Measurements from ENCODE around the gene AP2B1.
A peak's percentile ranks its signal among the peaks of the same experiment; 100 is the strongest.

AP2B1 gene

GRCh38 chr17:35716897-35717465 is 129.9 kb downstream of the AP2B1 start:
- no peaks in the 10 kb centered on the region for H3K9me3 ChIP-seq (ENCODE audit: control insufficient read depth in 1 of 2, low read length in 2 of 2)
- H3K4me3 ChIP-seq (ENCODE audit: low read depth in 1 of 2, low read length in 2 of 2): no peak overlapping the region
- H3K27me3 ChIP-seq (ENCODE audit: low read depth, low read length): no peaks in the 10 kb centered on the region
- H3K4me1 ChIP-seq (ENCODE audit: control insufficient read depth in 1 of 2, insufficient read depth in 2 of 2, low read length in 2 of 2): peaks cover 0 to 10% of the 10 kb centered on the region in 2 donors
- peak overlapping the region; percentile 51 for H3K27ac ChIP-seq (ENCODE audit: low read length)
- H3K36me3 ChIP-seq (ENCODE audit: control insufficient read depth in 1 of 2, insufficient read depth in 2 of 2, low read length in 2 of 2): peaks cover 16 to 42% of the 10 kb centered on the region in 2 donors

- Histone ChIP-seq H3K4me3 (ENCODE audit: low read depth in 1 of 2, low read length in 2 of 2) (no peak overlapping the region), H3K36me3 (ENCODE audit: control insufficient read depth in 1 of 2, insufficient read depth in 2 of 2, low read length in 2 of 2) (peaks cover 14 to 43% of the 10 kb centered on the region in 2 donors), H3K27ac (ENCODE audit: low read length) (peak overlapping the region; percentile 18), H3K9me3 (ENCODE audit: control insufficient read depth in 1 of 2, low read length in 2 of 2) (no peaks in the 10 kb centered on the region), H3K4me1 (ENCODE audit: control insufficient read depth in 1 of 2, insufficient read depth in 2 of 2, low read length in 2 of 2) (peaks cover 0 to 9% of the 10 kb centered on the region in 2 donors), H3K27me3 (ENCODE audit: low read depth, low read length) (no peaks in the 10 kb centered on the region)
These were observed 130.4 kb downstream of the AP2B1 start for GRCh38 chr17:35717475-35717874.

GRCh38 chr17:35723735-35724134 is 136.6 kb downstream of the AP2B1 start:
- peaks cover 36 to 42% of the 10 kb centered on the region in 2 donors for H3K36me3 ChIP-seq (ENCODE audit: control insufficient read depth in 1 of 2, insufficient read depth in 2 of 2, low read length in 2 of 2)
- no peaks in the 10 kb centered on the region for H3K27me3 ChIP-seq (ENCODE audit: low read depth, low read length)
- H3K4me1 ChIP-seq (ENCODE audit: control insufficient read depth in 1 of 2, insufficient read depth in 2 of 2, low read length in 2 of 2): peaks cover 0 to 14% of the 10 kb centered on the region in 2 donors
- no peak overlapping the region for H3K27ac ChIP-seq (ENCODE audit: low read length)
- no peak overlapping the region for H3K4me3 ChIP-seq (ENCODE audit: low read depth in 1 of 2, low read length in 2 of 2)
- no peaks in the 10 kb centered on the region for H3K9me3 ChIP-seq (ENCODE audit: control insufficient read depth in 1 of 2, low read length in 2 of 2)

- no peaks in the 10 kb centered on the region for H3K9me3 ChIP-seq (ENCODE audit: control insufficient read depth in 1 of 2, low read length in 2 of 2)
- H3K27ac ChIP-seq (ENCODE audit: low read length): no peak overlapping the region
- H3K4me1 ChIP-seq (ENCODE audit: control insufficient read depth in 1 of 2, insufficient read depth in 2 of 2, low read length in 2 of 2): peaks cover 0 to 14% of the 10 kb centered on the region in 2 donors
- no peak overlapping the region for H3K4me3 ChIP-seq (ENCODE audit: low read depth in 1 of 2, low read length in 2 of 2)
- H3K36me3 ChIP-seq (ENCODE audit: control insufficient read depth in 1 of 2, insufficient read depth in 2 of 2, low read length in 2 of 2): peaks cover 36 to 38% of the 10 kb centered on the region in 2 donors
- no peaks in the 10 kb centered on the region for H3K27me3 ChIP-seq (ENCODE audit: low read depth, low read length)
These were observed 137.9 kb downstream of the AP2B1 start for GRCh38 chr17:35725058-35725457.

DNA sequence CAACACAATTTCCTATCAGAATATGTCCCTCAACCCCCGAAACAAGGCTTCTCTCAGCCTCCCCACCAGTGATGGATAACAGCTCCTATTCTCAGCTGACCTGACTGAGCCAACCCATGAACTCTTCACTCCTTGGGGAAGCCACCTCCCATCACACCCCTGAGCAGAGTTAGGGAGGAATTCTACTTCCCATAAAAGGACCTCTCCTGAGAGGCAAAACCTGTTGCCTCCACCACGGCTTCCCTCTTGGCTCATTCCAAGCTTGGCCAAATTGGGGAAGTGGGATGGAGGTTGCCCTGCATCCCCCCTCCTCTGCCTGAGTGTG is 138.6 kb downstream of the AP2B1 start:
- no peak overlapping the region for H3K4me3 ChIP-seq (ENCODE audit: low read depth in 1 of 2, low read length in 2 of 2)
- H3K27me3 ChIP-seq (ENCODE audit: low read depth, low read length): no peaks in the 10 kb centered on the region
- H3K27ac ChIP-seq (ENCODE audit: low read length): no peak overlapping the region
- H3K9me3 ChIP-seq (ENCODE audit: control insufficient read depth in 1 of 2, low read length in 2 of 2): no peaks in the 10 kb centered on the region
- peaks cover 0 to 18% of the 10 kb centered on the region in 2 donors for H3K4me1 ChIP-seq (ENCODE audit: control insufficient read depth in 1 of 2, insufficient read depth in 2 of 2, low read length in 2 of 2)
- H3K36me3 ChIP-seq (ENCODE audit: control insufficient read depth in 1 of 2, insufficient read depth in 2 of 2, low read length in 2 of 2): peaks cover 36 to 37% of the 10 kb centered on the region in 2 donors

DNA sequence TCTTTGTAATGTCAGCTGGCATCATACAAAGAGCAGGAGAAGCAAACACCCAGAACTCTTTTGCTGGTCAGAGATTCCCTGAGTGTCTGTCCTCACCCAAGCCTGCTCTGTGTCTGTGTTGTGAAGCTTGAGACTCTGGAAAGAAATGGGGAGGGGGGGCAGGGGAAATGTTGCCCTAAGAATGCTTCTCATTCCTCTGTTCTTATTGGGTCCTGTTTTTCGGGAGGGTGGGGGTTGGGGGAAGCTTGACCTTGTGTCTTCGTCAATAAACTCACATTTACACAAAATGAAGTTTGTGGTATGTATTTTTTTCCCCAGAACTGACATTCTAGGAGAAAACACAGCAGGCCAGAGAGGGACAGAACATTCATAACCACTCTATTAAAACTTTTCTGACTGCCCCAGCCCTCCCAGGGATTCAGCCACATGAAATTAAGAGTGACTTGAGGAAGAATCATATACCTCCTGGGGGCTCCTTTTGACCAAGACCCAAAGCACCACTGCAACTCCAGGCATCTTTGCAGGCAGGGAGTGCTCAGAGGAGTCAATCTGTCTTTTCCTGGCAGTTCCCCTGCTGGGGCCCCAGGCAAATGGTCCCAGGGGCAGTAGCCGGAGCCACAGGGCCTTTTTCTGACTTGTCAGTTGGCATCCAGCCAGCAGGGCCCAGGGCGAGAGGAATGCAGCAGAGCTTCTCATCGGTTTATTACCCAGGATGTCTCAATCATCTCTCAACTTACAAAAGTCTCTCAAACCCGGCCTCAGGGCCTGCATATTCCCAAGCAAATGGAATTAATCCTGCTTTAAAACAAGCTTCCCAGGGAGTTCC is 139.2 kb downstream of the AP2B1 start:
- Histone ChIP-seq H3K27ac (ENCODE audit: low read length) (peak overlapping the region; percentile 15), H3K36me3 (ENCODE audit: control insufficient read depth in 1 of 2, insufficient read depth in 2 of 2, low read length in 2 of 2) (peaks cover 36 to 37% of the 10 kb centered on the region in 2 donors), H3K9me3 (ENCODE audit: control insufficient read depth in 1 of 2, low read length in 2 of 2) (no peaks in the 10 kb centered on the region), H3K4me3 (ENCODE audit: low read depth in 1 of 2, low read length in 2 of 2) (no peak overlapping the region), H3K4me1 (ENCODE audit: control insufficient read depth in 1 of 2, insufficient read depth in 2 of 2, low read length in 2 of 2) (peaks cover 0 to 24% of the 10 kb centered on the region in 2 donors), H3K27me3 (ENCODE audit: low read depth, low read length) (no peaks in the 10 kb centered on the region)

DNA sequence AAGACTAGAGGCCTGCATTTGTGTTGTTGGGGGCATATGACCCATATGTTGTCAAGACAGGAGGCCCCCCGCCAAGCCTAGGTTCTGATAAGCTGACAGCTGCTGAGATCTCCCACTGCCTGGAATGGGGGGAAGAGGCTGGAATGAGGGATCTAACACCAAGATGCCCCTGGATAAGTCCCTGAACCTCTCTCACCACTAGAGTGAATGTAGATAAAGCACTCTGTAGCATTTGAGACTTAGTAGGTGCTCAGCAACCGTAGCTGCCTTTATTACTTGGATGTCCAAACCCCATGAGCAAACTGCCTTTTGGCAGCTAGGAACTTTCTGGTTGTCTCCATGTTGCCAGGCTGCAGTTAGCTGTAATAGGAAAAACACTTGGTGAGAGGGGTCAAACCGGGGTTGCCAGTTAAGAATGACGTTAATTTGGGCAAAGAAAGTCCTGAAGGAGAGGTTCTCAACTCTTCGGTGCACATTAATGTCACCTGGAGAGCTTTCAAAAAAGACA is 139.9 kb downstream of the AP2B1 start:
- Histone ChIP-seq H3K36me3 (ENCODE audit: control insufficient read depth in 1 of 2, insufficient read depth in 2 of 2, low read length in 2 of 2) (peaks cover 30 to 36% of the 10 kb centered on the region in 2 donors), H3K4me3 (ENCODE audit: low read depth in 1 of 2, low read length in 2 of 2) (no peak overlapping the region), H3K4me1 (ENCODE audit: control insufficient read depth in 1 of 2, insufficient read depth in 2 of 2, low read length in 2 of 2) (peaks cover 0 to 25% of the 10 kb centered on the region in 2 donors), H3K27ac (ENCODE audit: low read length) (peak overlapping the region; percentile 15), H3K27me3 (ENCODE audit: low read depth, low read length) (no peaks in the 10 kb centered on the region), H3K9me3 (ENCODE audit: control insufficient read depth in 1 of 2, low read length in 2 of 2) (no peaks in the 10 kb centered on the region)

- Histone ChIP-seq H3K27me3 (ENCODE audit: low read depth, low read length) (no peaks in the 10 kb centered on the region), H3K4me1 (ENCODE audit: control insufficient read depth in 1 of 2, insufficient read depth in 2 of 2, low read length in 2 of 2) (peaks cover 0 to 25% of the 10 kb centered on the region in 2 donors), H3K27ac (ENCODE audit: low read length) (no peak overlapping the region), H3K4me3 (ENCODE audit: low read depth in 1 of 2, low read length in 2 of 2) (no peak overlapping the region), H3K9me3 (ENCODE audit: control insufficient read depth in 1 of 2, low read length in 2 of 2) (no peaks in the 10 kb centered on the region), H3K36me3 (ENCODE audit: control insufficient read depth in 1 of 2, insufficient read depth in 2 of 2, low read length in 2 of 2) (peaks cover 30 to 36% of the 10 kb centered on the region in 2 donors)
These were observed 140.5 kb downstream of the AP2B1 start for GRCh38 chr17:35727635-35728034.

- no peaks in the 10 kb centered on the region for H3K27me3 ChIP-seq (ENCODE audit: low read depth, low read length)
- H3K4me3 ChIP-seq (ENCODE audit: low read depth in 1 of 2, low read length in 2 of 2): no peak overlapping the region
- no peaks in the 10 kb centered on the region for H3K9me3 ChIP-seq (ENCODE audit: control insufficient read depth in 1 of 2, low read length in 2 of 2)
- peaks cover 0 to 25% of the 10 kb centered on the region in 2 donors for H3K4me1 ChIP-seq (ENCODE audit: control insufficient read depth in 1 of 2, insufficient read depth in 2 of 2, low read length in 2 of 2)
- H3K36me3 ChIP-seq (ENCODE audit: control insufficient read depth in 1 of 2, insufficient read depth in 2 of 2, low read length in 2 of 2): peaks cover 24 to 29% of the 10 kb centered on the region in 2 donors
- no peak overlapping the region for H3K27ac ChIP-seq (ENCODE audit: low read length)
These were observed 141.4 kb downstream of the AP2B1 start for GRCh38 chr17:35728551-35728950.

DNA sequence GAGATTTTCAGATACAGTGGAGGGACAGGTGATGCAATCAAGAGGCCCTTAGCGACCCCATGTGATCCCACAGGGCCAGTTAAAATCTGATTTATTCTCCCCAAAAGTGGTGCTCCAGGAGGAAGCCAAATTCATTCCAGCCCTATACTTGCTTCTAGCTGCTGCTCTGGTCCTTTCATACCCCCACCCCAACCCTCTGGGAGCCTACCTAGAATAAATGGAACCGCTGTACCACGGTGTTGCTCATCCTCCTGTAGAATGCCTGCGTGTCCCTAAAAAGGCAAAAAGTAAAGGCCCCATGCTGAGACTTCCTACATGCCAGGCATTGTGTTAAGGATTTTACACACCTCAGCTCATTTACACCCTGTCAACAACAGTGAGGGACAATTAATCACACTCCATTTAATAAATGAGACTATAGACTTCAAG is 142.3 kb downstream of the AP2B1 start:
- Histone ChIP-seq H3K27ac (ENCODE audit: low read length) (no peak overlapping the region), H3K4me3 (ENCODE audit: low read depth in 1 of 2, low read length in 2 of 2) (no peak overlapping the region), H3K9me3 (ENCODE audit: control insufficient read depth in 1 of 2, low read length in 2 of 2) (no peaks in the 10 kb centered on the region), H3K36me3 (ENCODE audit: control insufficient read depth in 1 of 2, insufficient read depth in 2 of 2, low read length in 2 of 2) (peaks cover 16 to 21% of the 10 kb centered on the region in 2 donors), H3K27me3 (ENCODE audit: low read depth, low read length) (no peaks in the 10 kb centered on the region), H3K4me1 (ENCODE audit: control insufficient read depth in 1 of 2, insufficient read depth in 2 of 2, low read length in 2 of 2) (peaks cover 0 to 25% of the 10 kb centered on the region in 2 donors)

DNA sequence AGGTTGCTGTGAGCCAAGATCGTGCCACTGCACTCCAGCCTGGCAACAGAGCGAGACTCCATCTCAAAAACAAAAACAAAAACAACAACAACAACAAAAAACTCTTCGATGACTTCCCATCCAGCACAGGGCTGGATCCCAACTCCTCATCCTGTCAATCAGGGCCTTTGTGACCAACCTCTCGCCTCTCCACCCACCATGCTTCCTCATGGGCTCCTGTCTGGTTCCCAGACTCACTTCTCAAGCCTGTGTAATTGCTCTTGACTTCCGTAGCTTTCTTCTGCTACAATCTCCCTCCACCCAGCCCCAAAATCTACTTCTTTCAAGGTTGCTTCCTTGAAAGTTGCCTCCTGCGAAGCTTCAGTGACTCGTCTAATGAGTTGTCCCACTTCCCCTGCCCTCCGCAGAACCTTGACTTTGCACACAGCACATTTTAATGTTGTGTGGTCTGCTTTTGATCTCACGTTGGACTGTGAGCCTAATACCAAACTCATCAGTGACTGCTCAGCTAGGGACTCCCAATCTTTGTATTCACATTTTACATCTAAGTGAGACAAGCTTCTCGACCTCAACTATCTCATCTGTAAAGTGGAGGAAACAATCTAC is 143.4 kb downstream of the AP2B1 start:
- Histone ChIP-seq H3K36me3 (ENCODE audit: control insufficient read depth in 1 of 2, insufficient read depth in 2 of 2, low read length in 2 of 2) (peaks cover 6 to 10% of the 10 kb centered on the region in 2 donors), H3K4me1 (ENCODE audit: control insufficient read depth in 1 of 2, insufficient read depth in 2 of 2, low read length in 2 of 2) (peaks cover 0 to 25% of the 10 kb centered on the region in 2 donors), H3K4me3 (ENCODE audit: low read depth in 1 of 2, low read length in 2 of 2) (peak overlapping the region in 1 of 2 donors; percentile 61), H3K9me3 (ENCODE audit: control insufficient read depth in 1 of 2, low read length in 2 of 2) (no peaks in the 10 kb centered on the region), H3K27ac (ENCODE audit: low read length) (no peak overlapping the region), H3K27me3 (ENCODE audit: low read depth, low read length) (no peaks in the 10 kb centered on the region)

Data from muscle layer of duodenum (tissue), 2 donors.